HG02870 (cell line): ENCODE data around the gene NLGN4X.
A peak's percentile ranks its signal among the peaks of the same experiment; 100 is the strongest.

ENCODE experiments used
- ATAC-seq: cut with Tn5 transposase; IDR thresholded peaks from one replicate; pipeline ENCODE4 v1.9.1; 2021; ENCODE audit warnings: mild to moderate bottlenecking, moderate library complexity; ENCODE audit not compliant: unreplicated experiment

NLGN4X gene

DNA sequence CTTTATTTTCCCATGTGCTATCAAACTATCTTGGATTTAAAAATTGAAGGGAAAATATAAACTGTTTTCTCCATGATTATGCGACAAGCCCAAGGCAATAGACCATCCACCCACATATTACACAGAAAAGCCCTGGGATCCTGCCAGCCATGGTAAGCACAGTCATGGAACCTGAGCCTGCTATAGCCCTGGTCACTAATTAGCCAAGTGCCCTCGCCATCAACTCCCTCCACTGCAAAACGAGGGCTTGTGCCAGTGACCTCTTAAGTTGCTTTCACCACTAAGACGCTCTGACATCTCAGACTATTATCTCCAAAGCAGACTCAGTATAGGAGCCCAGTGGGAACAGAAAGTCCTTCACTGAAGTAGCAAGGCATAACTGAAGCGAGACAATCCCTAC, 69.2 kb downstream of the NLGN4X start:
- no peak for ATAC-seq

- ATAC-seq: no peak
These were observed 76.7 kb downstream of the NLGN4X start for GRCh38 chrX:6151971-6152370.

- no peak for ATAC-seq
These were observed 79.4 kb downstream of the NLGN4X start for GRCh38 chrX:6149060-6149872.

GRCh38 chrX:6134255-6134654, 94.4 kb downstream of the NLGN4X start:
- ATAC-seq: no peak

- no peak for ATAC-seq
These were observed 95.7 kb downstream of the NLGN4X start for GRCh38 chrX:6132970-6133369.

DNA sequence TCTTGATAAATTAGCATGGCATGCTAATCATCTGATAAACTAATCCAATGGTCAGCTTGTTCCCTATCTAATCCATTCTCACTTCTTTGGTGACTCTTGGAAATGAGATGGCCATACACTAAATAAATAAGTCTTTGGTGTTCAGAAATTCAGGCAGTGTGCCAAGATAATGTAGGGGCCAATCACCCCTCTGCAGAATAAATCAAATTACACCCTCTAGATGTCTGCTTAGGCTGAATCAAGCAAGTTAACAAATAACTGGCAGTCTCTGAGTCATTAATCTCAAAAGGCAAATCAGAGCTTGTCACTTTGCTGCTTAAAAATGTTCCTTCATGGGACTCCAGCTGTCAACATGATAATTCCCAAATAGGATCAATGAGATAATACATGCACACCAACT, 97.4 kb downstream of the NLGN4X start:
- no peak for ATAC-seq

GRCh38 chrX:6129195-6129594, 99.5 kb downstream of the NLGN4X start:
- no peak for ATAC-seq

GRCh38 chrX:6120329-6120728, 108.3 kb downstream of the NLGN4X start:
- no peak for ATAC-seq

- ATAC-seq: no peak
These were observed 133.2 kb downstream of the NLGN4X start for GRCh38 chrX:6095469-6095868.

DNA sequence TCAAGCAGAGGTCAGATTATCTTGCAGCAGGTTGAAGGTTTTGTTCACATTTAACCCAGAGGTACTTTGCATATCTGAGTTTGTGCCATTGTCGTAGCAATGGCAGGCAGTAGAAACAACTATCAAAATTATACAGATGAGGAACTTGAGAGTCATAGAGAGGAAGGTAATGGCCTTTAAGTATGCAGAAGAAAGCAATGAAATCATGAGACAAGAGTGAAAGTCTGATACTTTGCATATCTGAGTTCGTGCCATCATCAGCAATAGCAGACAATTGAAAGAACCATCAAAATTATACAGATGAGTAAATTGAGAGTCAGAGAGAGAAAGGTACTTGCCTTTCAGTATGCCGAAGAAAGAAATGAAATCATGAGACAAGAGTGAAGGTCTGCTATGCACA, 154.1 kb downstream of the NLGN4X start:
- no peak for ATAC-seq

DNA sequence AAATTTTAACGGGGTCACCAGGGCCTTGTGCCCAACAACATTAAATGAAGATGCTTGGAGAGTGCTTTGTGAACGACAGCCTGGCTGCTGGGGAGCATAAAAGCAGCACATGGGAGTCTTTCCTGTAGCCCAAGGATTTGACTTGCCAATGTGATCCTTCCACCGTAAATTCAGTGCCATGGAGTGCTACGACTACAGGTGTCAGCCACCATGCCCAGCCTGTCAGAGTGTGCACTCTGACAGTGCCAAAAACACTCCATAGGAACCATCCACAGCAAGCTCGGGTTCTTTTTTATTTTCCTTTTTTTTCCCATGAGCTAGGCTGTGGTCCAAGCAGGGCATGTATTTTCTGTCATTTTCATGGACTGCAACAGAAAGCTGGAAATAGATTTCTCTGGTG, 156.9 kb downstream of the NLGN4X start:
- no peak for ATAC-seq

- no peak for ATAC-seq
These were observed 161.1 kb downstream of the NLGN4X start for GRCh38 chrX:6067600-6067999.

DNA sequence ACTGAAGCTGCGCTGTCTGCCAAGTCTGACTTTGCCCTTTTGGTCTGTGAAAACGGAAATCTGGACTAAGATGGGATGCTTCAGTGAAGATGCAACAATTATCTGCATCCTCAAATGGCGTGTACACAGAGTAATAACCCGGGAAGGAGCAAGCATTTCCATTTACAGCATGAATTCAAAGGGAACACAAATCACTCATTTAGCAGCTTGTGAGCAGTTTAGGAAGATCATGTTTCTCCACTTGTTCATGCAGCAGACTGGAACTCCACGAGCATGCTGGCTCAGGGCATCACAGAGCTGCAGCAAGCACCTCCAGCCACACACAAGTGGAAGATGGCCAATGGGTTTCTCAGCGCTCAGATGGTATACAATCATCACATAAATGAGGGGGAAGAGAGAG, 175.5 kb downstream of the NLGN4X start:
- ATAC-seq: no peak

DNA sequence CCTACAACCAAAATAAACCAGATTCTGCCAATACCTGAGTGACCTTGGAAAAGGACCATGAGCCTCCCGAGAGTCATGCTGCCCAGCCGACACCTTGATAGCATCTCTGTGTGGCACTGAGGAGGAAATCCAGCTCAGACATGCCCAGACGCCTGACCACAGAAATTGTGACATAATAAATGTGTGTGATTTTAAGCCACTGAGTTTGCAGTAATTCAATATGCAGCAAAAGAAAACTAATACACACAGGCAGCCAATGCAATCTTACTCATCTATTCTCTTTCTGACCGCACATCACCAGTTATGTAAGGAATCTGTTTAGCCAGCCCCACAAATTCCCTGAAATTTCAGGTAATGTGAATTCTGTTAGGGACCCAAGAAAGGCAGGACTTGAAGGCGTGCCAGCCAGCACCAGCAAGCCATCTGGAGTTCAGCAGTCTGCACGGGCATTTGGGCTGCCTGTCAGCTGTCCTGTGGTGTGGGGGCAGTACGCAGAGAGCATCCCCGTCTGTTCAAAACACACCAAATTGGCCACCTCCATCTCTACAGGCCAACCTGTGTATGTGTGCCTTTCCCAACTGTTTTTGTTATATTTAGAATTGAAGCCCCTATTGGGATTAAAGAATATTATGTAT, 176.4 kb downstream of the NLGN4X start:
- no peak for ATAC-seq

GRCh38 chrX:6049132-6049531, 179.5 kb downstream of the NLGN4X start:
- ATAC-seq: no peak

GRCh38 chrX:6041630-6042029, 187.0 kb downstream of the NLGN4X start:
- ATAC-seq: no peak

- ATAC-seq: no peak
These were observed 199.7 kb downstream of the NLGN4X start for GRCh38 chrX:6029014-6029413.

DNA sequence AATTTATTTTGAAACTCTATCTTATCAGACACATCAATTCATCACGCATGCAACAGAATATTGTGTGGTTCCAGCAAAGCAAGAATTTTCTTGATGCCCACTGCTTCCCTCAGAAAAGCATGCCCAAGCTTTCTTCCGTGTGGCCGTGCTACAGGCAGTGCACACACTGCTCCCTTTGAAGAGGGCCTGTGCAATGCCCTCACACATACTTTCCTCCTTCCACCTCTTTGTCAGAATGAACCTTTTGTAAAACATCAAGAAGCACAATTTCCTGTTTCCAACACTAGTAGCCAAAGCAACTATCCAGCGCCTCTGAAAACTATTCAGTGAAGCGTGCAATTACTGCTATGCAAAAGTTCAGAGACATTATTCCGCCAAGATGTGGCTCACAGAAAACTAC, 201.7 kb downstream of the NLGN4X start:
- no peak for ATAC-seq

- ATAC-seq: no peak
These were observed 202.2 kb downstream of the NLGN4X start for GRCh38 chrX:6026429-6026828.

DNA sequence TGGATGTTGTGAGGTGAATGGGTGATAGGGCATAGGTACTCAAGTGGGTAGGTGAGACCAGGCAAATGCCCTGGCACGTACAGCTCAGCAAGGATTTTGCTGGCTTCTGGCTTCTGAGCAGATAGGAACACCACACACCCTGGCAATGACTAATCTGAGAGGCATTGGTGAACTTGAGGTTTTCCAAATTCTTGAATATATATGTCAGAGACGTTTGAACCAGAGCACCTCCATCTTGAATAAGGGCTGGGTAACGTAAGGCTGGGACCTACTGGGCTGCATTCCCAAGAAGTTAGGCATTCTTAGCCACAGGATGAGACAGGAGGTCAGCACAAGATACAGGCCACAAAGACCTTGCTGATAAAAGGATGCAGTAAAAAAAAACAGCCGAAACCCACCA, 204.5 kb downstream of the NLGN4X start:
- ATAC-seq: no peak

GRCh38 chrX:6021316-6022091, 207.2 kb downstream of the NLGN4X start:
- ATAC-seq: peak; percentile 73

- no peak for ATAC-seq
These were observed 209.6 kb downstream of the NLGN4X start for GRCh38 chrX:6019076-6019475.
